WTC11 (cell line): ENCODE measurements around the gene DNM1. TPM values are rescaled to one million over a fixed set of nuclear protein-coding genes. Genes with fewer than 3 reads are reported as not detected.

Source experiments
- ATAC-seq: fragments of 200-7000 bp; cut with Tn5 transposase; 2 replicates; pipeline ENCODE4 v1.10.0; 2021; ENCODE audit warnings: mild to moderate bottlenecking, moderate library complexity
- CTCF ChIA-PET: fragments of 300-600 bp; sonication (Branson Sonifier 250); formaldehyde crosslinking; loops from one replicate; lab custom pipeline; 2021; ENCODE audit warnings: antibody characterized with exemption; lab: Charles Lee
- POLR2A ChIA-PET: fragments of 350-600 bp; sonication (Branson Sonifier 250); formaldehyde crosslinking; loops from one replicate; lab custom pipeline; 2021; ENCODE audit warnings: antibody characterized with exemption; lab: Charles Lee
- DNase-seq: peaks from one replicate; pipeline ENCODE4 v3.0.0; 2021; ENCODE audit warnings: low spot score
- H3K27ac Mint-ChIP-seq: 2 replicates; pipeline ENCODE4 v1.8.0; 2021; ENCODE audit warnings: mixed read lengths
- H3K27me3 Mint-ChIP-seq: 2 replicates; pipeline ENCODE4 v1.8.0; 2021; ENCODE audit warnings: low read depth, mild to moderate bottlenecking, moderate library complexity, mixed read lengths
- H3K36me3 Mint-ChIP-seq: 2 replicates; pipeline ENCODE4 v1.8.0; 2021; ENCODE audit warnings: mixed read lengths
- H3K4me1 Mint-ChIP-seq: 2 replicates; pipeline ENCODE4 v1.8.0; 2022; ENCODE audit warnings: mixed read lengths
- H3K4me3 Mint-ChIP-seq: 2 replicates; pipeline ENCODE4 v1.8.0; 2021; ENCODE audit warnings: mild to moderate bottlenecking, moderate library complexity, mixed read lengths
- H3K9me3 Mint-ChIP-seq: 2 replicates; pipeline ENCODE4 v1.8.0; 2021; ENCODE audit warnings: mixed read lengths
- FOXK1 ChIP-seq: sonication (generic); formaldehyde crosslinking; IDR thresholded peaks from 2 replicates; pipeline ENCODE4 v1.8.0; 2022; ENCODE audit warnings: mild to moderate bottlenecking, moderate library complexity, missing genetic modification reagents
- FOXP1 ChIP-seq: sonication (generic); formaldehyde crosslinking; IDR thresholded peaks from 2 replicates; pipeline ENCODE4 v1.8.0; 2022; ENCODE audit warnings: missing genetic modification reagents, mild to moderate bottlenecking, moderate library complexity, borderline replicate concordance
- KAT7 ChIP-seq: sonication (generic); formaldehyde crosslinking; IDR thresholded peaks from 2 replicates; pipeline ENCODE4 v1.8.1; 2023; ENCODE audit warnings: missing genetic modification reagents, mild to moderate bottlenecking, borderline replicate concordance
- NR2C2 ChIP-seq: sonication (generic); formaldehyde crosslinking; IDR thresholded peaks from 2 replicates; pipeline ENCODE4 v1.8.0; 2022; ENCODE audit warnings: mild to moderate bottlenecking, missing genetic modification reagents
- NR3C1 ChIP-seq: sonication (generic); formaldehyde crosslinking; conservative IDR thresholded peaks from 2 replicates; pipeline ENCODE4 v1.8.1; 2023; ENCODE audit warnings: low read depth, mild to moderate bottlenecking, missing genetic modification reagents
- SOX15 ChIP-seq: fragments of 250-450 bp; sonication (Bioruptor Pico); IDR thresholded peaks from 2 replicates; pipeline ENCODE4 v1.9.0; 2021; ENCODE audit warnings: mild to moderate bottlenecking
- SP1 ChIP-seq: sonication (generic); formaldehyde crosslinking; conservative IDR thresholded peaks from 2 replicates; pipeline ENCODE4 v1.8.1; 2022; ENCODE audit warnings: missing genetic modification reagents
- TEAD4 ChIP-seq: sonication (generic); formaldehyde crosslinking; IDR thresholded peaks from 2 replicates; pipeline ENCODE4 v1.8.0; 2022; ENCODE audit warnings: mild to moderate bottlenecking, missing genetic modification reagents
- ZNF263 ChIP-seq: sonication (generic); formaldehyde crosslinking; IDR thresholded peaks from 2 replicates; pipeline ENCODE4 v1.8.1; 2022; ENCODE audit warnings: low read depth, mild to moderate bottlenecking, moderate library complexity, missing genetic modification reagents
- ZNF317 ChIP-seq: sonication (generic); formaldehyde crosslinking; IDR thresholded peaks from 2 replicates; pipeline ENCODE4 v1.8.1; 2023; ENCODE audit warnings: low read depth, mild to moderate bottlenecking, moderate library complexity, missing genetic modification reagents, borderline replicate concordance
- ZNF423 ChIP-seq: fragments of 250-450 bp; sonication (Bioruptor Pico); IDR thresholded peaks from 2 replicates; pipeline ENCODE4 v2.1.2; 2022; ENCODE audit warnings: mild to moderate bottlenecking, moderate library complexity
- ZNF425 ChIP-seq: fragments of 250-450 bp; sonication (Bioruptor Pico); conservative IDR thresholded peaks from 2 replicates; pipeline ENCODE4 v1.9.0; 2021; ENCODE audit warnings: mild to moderate bottlenecking
- total RNA-seq: library from RNA; stranded (reverse); gene quantifications from 3 replicates; pipeline ENCODE4 v1.2.3, GENCODE V29; 2021
- TF ChIP-seq, protein P1 (sequence below): sonication (generic); formaldehyde crosslinking; IDR thresholded peaks from 2 replicates; pipeline ENCODE4 v1.8.0; 2023; ENCODE audit warnings: mild to moderate bottlenecking, missing genetic modification reagents
- TF ChIP-seq, protein P2 (sequence below): fragments of 250-450 bp; sonication (Bioruptor Pico); IDR thresholded peaks from 2 replicates; pipeline ENCODE4 v1.9.0; 2021; ENCODE audit warnings: mild to moderate bottlenecking
- TF ChIP-seq, protein P3 (sequence below): sonication (generic); formaldehyde crosslinking; IDR thresholded peaks from 2 replicates; pipeline ENCODE4 v1.8.0; 2022; ENCODE audit warnings: mild to moderate bottlenecking, missing genetic modification reagents

The DNM1 gene
- total RNA-seq, 1 experiment from 2014 or later, result 79.0 TPM

- TF ChIP-seq, protein P1, sequence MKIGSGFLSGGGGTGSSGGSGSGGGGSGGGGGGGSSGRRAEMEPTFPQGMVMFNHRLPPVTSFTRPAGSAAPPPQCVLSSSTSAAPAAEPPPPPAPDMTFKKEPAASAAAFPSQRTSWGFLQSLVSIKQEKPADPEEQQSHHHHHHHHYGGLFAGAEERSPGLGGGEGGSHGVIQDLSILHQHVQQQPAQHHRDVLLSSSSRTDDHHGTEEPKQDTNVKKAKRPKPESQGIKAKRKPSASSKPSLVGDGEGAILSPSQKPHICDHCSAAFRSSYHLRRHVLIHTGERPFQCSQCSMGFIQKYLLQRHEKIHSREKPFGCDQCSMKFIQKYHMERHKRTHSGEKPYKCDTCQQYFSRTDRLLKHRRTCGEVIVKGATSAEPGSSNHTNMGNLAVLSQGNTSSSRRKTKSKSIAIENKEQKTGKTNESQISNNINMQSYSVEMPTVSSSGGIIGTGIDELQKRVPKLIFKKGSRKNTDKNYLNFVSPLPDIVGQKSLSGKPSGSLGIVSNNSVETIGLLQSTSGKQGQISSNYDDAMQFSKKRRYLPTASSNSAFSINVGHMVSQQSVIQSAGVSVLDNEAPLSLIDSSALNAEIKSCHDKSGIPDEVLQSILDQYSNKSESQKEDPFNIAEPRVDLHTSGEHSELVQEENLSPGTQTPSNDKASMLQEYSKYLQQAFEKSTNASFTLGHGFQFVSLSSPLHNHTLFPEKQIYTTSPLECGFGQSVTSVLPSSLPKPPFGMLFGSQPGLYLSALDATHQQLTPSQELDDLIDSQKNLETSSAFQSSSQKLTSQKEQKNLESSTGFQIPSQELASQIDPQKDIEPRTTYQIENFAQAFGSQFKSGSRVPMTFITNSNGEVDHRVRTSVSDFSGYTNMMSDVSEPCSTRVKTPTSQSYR (CRISPR knock-in tag), result no peak
- TF ChIP-seq SOX15 (CRISPR knock-in tag) (no peak), NR2C2 (CRISPR knock-in tag) (no peak), ZNF263 (CRISPR knock-in tag) (peak; percentile 43; the same call in 1 of the 2 replicates), SP1 (CRISPR knock-in tag) (peak; percentile 76), KAT7 (CRISPR knock-in tag) (no peak), ZNF317 (CRISPR knock-in tag) (no peak), NR3C1 (no peak), FOXP1 (peak; percentile 74; the same call in 1 of the 2 replicates), FOXK1 (CRISPR knock-in tag) (no peak; the same call in 1 of the 2 replicates), TEAD4 (no peak), ZNF425 (CRISPR knock-in tag) (no peak)
- TF ChIP-seq, protein P2, sequence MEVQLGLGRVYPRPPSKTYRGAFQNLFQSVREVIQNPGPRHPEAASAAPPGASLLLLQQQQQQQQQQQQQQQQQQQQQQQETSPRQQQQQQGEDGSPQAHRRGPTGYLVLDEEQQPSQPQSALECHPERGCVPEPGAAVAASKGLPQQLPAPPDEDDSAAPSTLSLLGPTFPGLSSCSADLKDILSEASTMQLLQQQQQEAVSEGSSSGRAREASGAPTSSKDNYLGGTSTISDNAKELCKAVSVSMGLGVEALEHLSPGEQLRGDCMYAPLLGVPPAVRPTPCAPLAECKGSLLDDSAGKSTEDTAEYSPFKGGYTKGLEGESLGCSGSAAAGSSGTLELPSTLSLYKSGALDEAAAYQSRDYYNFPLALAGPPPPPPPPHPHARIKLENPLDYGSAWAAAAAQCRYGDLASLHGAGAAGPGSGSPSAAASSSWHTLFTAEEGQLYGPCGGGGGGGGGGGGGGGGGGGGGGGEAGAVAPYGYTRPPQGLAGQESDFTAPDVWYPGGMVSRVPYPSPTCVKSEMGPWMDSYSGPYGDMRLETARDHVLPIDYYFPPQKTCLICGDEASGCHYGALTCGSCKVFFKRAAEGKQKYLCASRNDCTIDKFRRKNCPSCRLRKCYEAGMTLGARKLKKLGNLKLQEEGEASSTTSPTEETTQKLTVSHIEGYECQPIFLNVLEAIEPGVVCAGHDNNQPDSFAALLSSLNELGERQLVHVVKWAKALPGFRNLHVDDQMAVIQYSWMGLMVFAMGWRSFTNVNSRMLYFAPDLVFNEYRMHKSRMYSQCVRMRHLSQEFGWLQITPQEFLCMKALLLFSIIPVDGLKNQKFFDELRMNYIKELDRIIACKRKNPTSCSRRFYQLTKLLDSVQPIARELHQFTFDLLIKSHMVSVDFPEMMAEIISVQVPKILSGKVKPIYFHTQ (CRISPR knock-in tag), result no peak
These were observed 11.7 kb upstream of the DNM1 start, which contains the start of gene CIZ1 (continued) for GRCh38 chr9:128191406-128192046.

DNA sequence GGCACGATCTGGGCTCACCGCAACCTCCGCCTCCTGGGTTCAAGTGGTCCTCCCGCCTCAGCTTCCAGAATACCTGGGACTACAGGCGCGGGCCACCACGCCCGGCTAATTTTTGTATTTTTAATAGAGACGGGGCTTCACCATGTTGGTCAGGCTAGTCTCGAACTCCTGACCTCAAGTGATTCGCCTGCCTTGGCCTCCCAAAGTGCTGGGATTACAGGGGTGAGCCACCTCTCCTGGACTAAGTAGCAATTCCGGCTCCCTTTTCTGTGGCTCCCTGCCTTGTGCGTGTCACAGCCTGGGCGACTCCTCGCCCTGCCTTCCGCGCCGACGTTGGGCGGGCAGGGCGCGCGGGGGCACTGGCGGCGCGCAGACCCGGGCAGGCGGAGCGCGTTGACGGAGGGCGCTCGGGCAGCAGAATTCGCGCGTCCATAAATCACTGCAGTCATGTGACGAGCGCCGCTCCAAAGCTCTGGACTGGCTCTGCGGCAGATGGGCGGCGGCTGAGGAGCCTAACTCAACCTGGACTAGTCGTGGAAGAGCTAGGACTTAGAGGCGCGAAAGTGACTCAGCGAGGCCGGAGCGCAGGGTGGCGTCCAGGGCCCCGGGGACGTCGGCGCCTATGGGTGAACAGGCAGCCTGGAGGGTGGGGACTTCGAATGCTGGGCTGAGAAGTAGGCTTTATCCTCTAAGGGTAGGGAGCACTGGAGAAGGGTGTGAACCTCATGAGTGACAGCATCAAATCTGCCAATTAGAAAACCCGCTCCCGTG is 10.4 kb upstream of the DNM1 start:
- ATAC-seq (no peak), DNase-seq (peak; percentile 30)
- H3K27ac Mint-ChIP-seq, result no peak overlapping the region; the same call in 1 of the 2 replicates
- TF ChIP-seq, protein P3, sequence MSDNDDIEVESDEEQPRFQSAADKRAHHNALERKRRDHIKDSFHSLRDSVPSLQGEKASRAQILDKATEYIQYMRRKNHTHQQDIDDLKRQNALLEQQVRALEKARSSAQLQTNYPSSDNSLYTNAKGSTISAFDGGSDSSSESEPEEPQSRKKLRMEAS, result 0 out of 2 replicates have a peak, but pooled peaks have one; percentile 7
- TF ChIP-seq ZNF423 (CRISPR knock-in tag), result no peak
- CTCF ChIA-PET, result interaction anchor here (0.8 to 3.6 kb wide), 9 partner anchors 9 to 246 kb away, joined by 3 to 18 read pairs (median 4); partner anchors contain the start of gene DNM1
- POLR2A ChIA-PET, result interaction anchor here (0.6 kb wide), 1 partner anchor 254 kb away, joined by 3 read pairs; no protein-coding TSS in a partner anchor
- peaks cover 13% of the 10 kb centered on the region for H3K36me3 Mint-ChIP-seq
- H3K4me3 Mint-ChIP-seq, result peak overlapping the region; percentile 39
- peaks cover 10% of the 10 kb centered on the region for H3K27me3 Mint-ChIP-seq
- no peaks in the 10 kb centered on the region for H3K9me3 Mint-ChIP-seq
- peaks cover 11% of the 10 kb centered on the region for H3K4me1 Mint-ChIP-seq
